ENCODE measurements around the gene RALGAPA1. TPM values are rescaled to one million over a fixed set of nuclear protein-coding genes. Genes with fewer than 3 reads are reported as not detected.
"Not testable (repeated sequence)": the region's sequence is repeated elsewhere in the genome, so short reads cannot be mapped to it uniquely, and the experiment has no call there.

RALGAPA1 gene
- total RNA-seq: 31.1 and 44.4 TPM in 2 replicates

- peak within 1 kb of the TSS; percentile 87 for H3K4me3 ChIP-seq (ENCODE audit: low read depth, low read length)
- TF ChIP-seq CTCF (IDR thresholded peaks at IDR 0.05; ENCODE audit: insufficient read depth, low read length, poor library complexity, severe bottlenecking): peak; percentile 39
- H3K36me3 ChIP-seq (ENCODE audit: control insufficient read depth, insufficient read depth, low read length); H3K27me3 ChIP-seq (ENCODE audit: control insufficient read depth, insufficient read depth, low read length): not testable (repeated sequence)
- DNase-seq (ENCODE audit: low read depth): peak; percentile 80
Measured at GRCh38 chr14:35808638-35809563, at the start of gene RALGAPA1. Gene RALGAPA1 (minus strand): TSS chr14:35809295. CDS start chr14:35808835, 460 bp downstream.

GRCh38 chr14:35858521-35859209, 49.6 kb upstream of the RALGAPA1 start:
- DNase-seq (ENCODE audit: low read depth): no peak
- Histone ChIP-seq H3K36me3 (ENCODE audit: control insufficient read depth, insufficient read depth, low read length) (no peaks in the 10 kb centered on the region), H3K27me3 (ENCODE audit: control insufficient read depth, insufficient read depth, low read length) (no peaks in the 10 kb centered on the region), H3K4me3 (ENCODE audit: low read depth, low read length) (no peak overlapping the region)
- TF ChIP-seq CTCF (IDR thresholded peaks at IDR 0.05; ENCODE audit: insufficient read depth, low read length, poor library complexity, severe bottlenecking): no peak

GRCh38 chr14:35855876-35856481, 46.9 kb upstream of the RALGAPA1 start:
- Histone ChIP-seq H3K4me3 (ENCODE audit: low read depth, low read length) (no peak overlapping the region), H3K36me3 (ENCODE audit: control insufficient read depth, insufficient read depth, low read length) (no peaks in the 10 kb centered on the region), H3K27me3 (ENCODE audit: control insufficient read depth, insufficient read depth, low read length) (no peaks in the 10 kb centered on the region)
- no peak for TF ChIP-seq CTCF (IDR thresholded peaks at IDR 0.05; ENCODE audit: insufficient read depth, low read length, poor library complexity, severe bottlenecking)
- DNase-seq (ENCODE audit: low read depth): no peak

- Histone ChIP-seq H3K4me3 (ENCODE audit: low read depth, low read length) (no peak overlapping the region), H3K27me3 (ENCODE audit: control insufficient read depth, insufficient read depth, low read length) (no peaks in the 10 kb centered on the region), H3K36me3 (ENCODE audit: control insufficient read depth, insufficient read depth, low read length) (no peaks in the 10 kb centered on the region)
- no peak for DNase-seq (ENCODE audit: low read depth)
- no peak for TF ChIP-seq CTCF (IDR thresholded peaks at IDR 0.05; ENCODE audit: insufficient read depth, low read length, poor library complexity, severe bottlenecking)
Measured at GRCh38 chr14:35854696-35855270, 45.7 kb upstream of the RALGAPA1 start.

- Histone ChIP-seq H3K4me3 (ENCODE audit: low read depth, low read length) (no peak overlapping the region), H3K36me3 (ENCODE audit: control insufficient read depth, insufficient read depth, low read length) (no peaks in the 10 kb centered on the region), H3K27me3 (ENCODE audit: control insufficient read depth, insufficient read depth, low read length) (no peaks in the 10 kb centered on the region)
- TF ChIP-seq CTCF (IDR thresholded peaks at IDR 0.05; ENCODE audit: insufficient read depth, low read length, poor library complexity, severe bottlenecking): no peak
- no peak for DNase-seq (ENCODE audit: low read depth)
Measured at GRCh38 chr14:35853225-35853624, 44.1 kb upstream of the RALGAPA1 start.
